HEK293 (cell line): ENCODE measurements around the gene ATP5F1B.

Experiments used
- CTCF ChIP-seq: fragments of 450-650 bp; formaldehyde crosslinking; IDR thresholded peaks from 2 replicates; pipeline ENCODE4 v1.5.1; 2016; ENCODE audit warnings: missing biosample characterization, missing genetic modification characterization
- MYNN ChIP-seq: fragments of 450-650 bp; formaldehyde crosslinking; IDR thresholded peaks from 2 replicates; pipeline ENCODE4 v1.5.1; 2016; ENCODE audit warnings: missing biosample characterization, missing genetic modification characterization, borderline replicate concordance
- PATZ1 ChIP-seq: fragments of 450-650 bp; formaldehyde crosslinking; IDR thresholded peaks from 2 replicates; pipeline ENCODE4 v1.5.1; 2016; ENCODE audit warnings: missing biosample characterization, missing genetic modification characterization
- PRDM10 ChIP-seq: fragments of 450-650 bp; formaldehyde crosslinking; IDR thresholded peaks from 2 replicates; pipeline ENCODE4 v1.5.1; 2016; ENCODE audit warnings: missing biosample characterization, missing genetic modification characterization
- PRDM4 ChIP-seq: fragments of 450-650 bp; formaldehyde crosslinking; IDR thresholded peaks from 2 replicates; pipeline ENCODE4 v1.5.1; 2017; ENCODE audit warnings: missing biosample characterization, missing genetic modification characterization
- REST ChIP-seq: fragments of 450-650 bp; formaldehyde crosslinking; IDR thresholded peaks from 2 replicates; pipeline ENCODE4 v1.5.1; 2016; ENCODE audit warnings: missing biosample characterization, missing genetic modification characterization
- ZBTB11 ChIP-seq: fragments of 450-650 bp; formaldehyde crosslinking; conservative IDR thresholded peaks from 2 replicates; pipeline ENCODE4 v1.5.1; 2016; ENCODE audit warnings: low read depth, missing biosample characterization, missing genetic modification characterization
- ZBTB20 ChIP-seq: fragments of 450-650 bp; formaldehyde crosslinking; IDR thresholded peaks from 2 replicates; pipeline ENCODE4 v1.5.1; 2016; ENCODE audit warnings: missing biosample characterization, missing genetic modification characterization
- ZBTB48 ChIP-seq: fragments of 450-650 bp; formaldehyde crosslinking; IDR thresholded peaks from 2 replicates; pipeline ENCODE4 v1.5.1; 2016; ENCODE audit warnings: missing biosample characterization, missing genetic modification characterization
- ZFHX2 ChIP-seq: fragments of 450-650 bp; formaldehyde crosslinking; conservative IDR thresholded peaks from 2 replicates; pipeline ENCODE4 v1.5.1; 2016; ENCODE audit warnings: missing biosample characterization, missing genetic modification characterization
- ZNF362 ChIP-seq: fragments of 450-650 bp; formaldehyde crosslinking; IDR thresholded peaks from 2 replicates; pipeline ENCODE4 v1.5.1; 2016; ENCODE audit warnings: missing biosample characterization, missing genetic modification characterization
- ZNF501 ChIP-seq: fragments of 450-650 bp; formaldehyde crosslinking; IDR thresholded peaks from 2 replicates; pipeline ENCODE4 v1.5.1; 2016; ENCODE audit warnings: missing biosample characterization, missing genetic modification characterization
- ZNF521 ChIP-seq: fragments of 450-650 bp; formaldehyde crosslinking; IDR thresholded peaks from 2 replicates; pipeline ENCODE4 v1.5.1; 2017; ENCODE audit warnings: missing biosample characterization, mild to moderate bottlenecking, missing genetic modification characterization
- ZNF561 ChIP-seq: fragments of 450-650 bp; IDR thresholded peaks from 2 replicates; pipeline ENCODE4 v1.5.1; 2018; ENCODE audit warnings: missing biosample characterization, missing genetic modification characterization, borderline replicate concordance
- ZNF580 ChIP-seq: fragments of 450-650 bp; formaldehyde crosslinking; IDR thresholded peaks from 2 replicates; pipeline ENCODE4 v1.5.1; 2016; ENCODE audit warnings: missing biosample characterization, missing genetic modification characterization
- ZNF654 ChIP-seq: fragments of 450-650 bp; formaldehyde crosslinking; IDR thresholded peaks from 2 replicates; pipeline ENCODE4 v1.5.1; 2016; ENCODE audit warnings: low read depth, missing biosample characterization, missing genetic modification characterization
- ZSCAN30 ChIP-seq: fragments of 450-650 bp; IDR thresholded peaks from 2 replicates; pipeline ENCODE4 v1.5.1; 2018; ENCODE audit warnings: missing biosample characterization, mild to moderate bottlenecking, missing genetic modification characterization, moderate library complexity

The ATP5F1B gene

GRCh38 chr12:56634837-56635791, 10.7 kb downstream of the ATP5F1B start (continued):
- TF ChIP-seq PRDM4 (tag by site-specific recombination) (peak; percentile 11; the same call in 1 of the 2 replicates), REST (tag by site-specific recombination) (0 out of 2 replicates have a peak, but pooled peaks have one; percentile 19), PRDM10 (tag by site-specific recombination) (peak; percentile 79), CTCF (peak; percentile 93), ZBTB20 (peak; percentile 10; the same call in 1 of the 2 replicates), ZBTB48 (tag by site-specific recombination) (peak; percentile 73), PATZ1 (tag by site-specific recombination) (peak; percentile 6; the same call in 1 of the 2 replicates), ZNF580 (tag by site-specific recombination) (peak; percentile 23; the same call in 1 of the 2 replicates), MYNN (no peak), ZNF654 (tag by site-specific recombination) (peak; percentile 18; the same call in 1 of the 2 replicates), ZSCAN30 (tag by site-specific recombination) (peak; percentile 28; the same call in 1 of the 2 replicates), ZBTB11 (tag by site-specific recombination) (peak; percentile 44; the same call in 1 of the 2 replicates), ZNF362 (no peak), ZNF561 (tag by site-specific recombination) (0 out of 2 replicates have a peak, but pooled peaks have one; percentile 42), ZFHX2 (no peak), ZNF521 (tag by site-specific recombination) (no peak), ZNF501 (tag by site-specific recombination) (0 out of 2 replicates have a peak, but pooled peaks have one; percentile 33)
